Colonic mucosa (tissue), 4 donors: ENCODE data around the gene SLC44A1. TPM values are rescaled to one million over a fixed set of nuclear protein-coding genes. Genes with fewer than 3 reads are reported as not detected.

Experiments
- DNase-seq: peaks from one replicate; pipeline ENCODE4 v3.0.0-alpha.2; 2020
- H3K27ac ChIP-seq: fragments of 200-600 bp; one replicate; pipeline ENCODE4 v1.8.0; 2021
- H3K27me3 ChIP-seq: fragments of 200-600 bp; one replicate; pipeline ENCODE4 v1.8.0; 2021
- H3K36me3 ChIP-seq: fragments of 200-600 bp; one replicate; pipeline ENCODE4 v1.8.0; 2021
- H3K4me1 ChIP-seq: fragments of 200-600 bp; one replicate; pipeline ENCODE4 v1.8.0; 2021; ENCODE audit warnings: mild to moderate bottlenecking
- H3K4me3 ChIP-seq: fragments of 200-600 bp; one replicate; pipeline ENCODE4 v1.8.0; 2021
- H3K9ac ChIP-seq, 2 donors: one replicate each; pipeline ENCODE4 v1.7.0; 2013; ENCODE audit warnings: control low read depth in 2 of 2, low read depth in 2 of 2, low read length in 2 of 2
- H3K9me3 ChIP-seq: fragments of 200-600 bp; one replicate; pipeline ENCODE4 v1.8.0; 2021
- CTCF ChIP-seq: fragments of 200-600 bp; IDR thresholded peaks from one replicate; pipeline ENCODE4 v1.8.0; 2022; ENCODE audit warnings: antibody characterized with exemption, mild to moderate bottlenecking
- intact Hi-C: fragments of 100-400 bp; cut with DNase I; formaldehyde crosslinking; loops from one replicate; pipeline ENCODE4 v1.14.1; 2022
- total RNA-seq, 2 donors: library from RNA; stranded (reverse); fragmentation: NEBNext Ultra II Directional in 1 of 2; extraction: Animal tissue kit (Norgen Biotek cat#: 25700) in 1 of 2; gene quantifications; one replicate each; pipeline ENCODE4 v1.2.1, GENCODE V29; 2021
- donor health status: healthy.
- donor health status: DM: no; HTN: no; CAD: no.
- donor health status: DM: no; HTN: no; CAD: no.

Gene SLC44A1
- total RNA-seq, 2 donors from 2014 or later: 151 to 180 TPM

GRCh38 chr9:105479846-105480245, 235.4 kb downstream of the SLC44A1 start:
- Histone ChIP-seq H3K9me3 (no peaks in the 10 kb centered on the region), H3K36me3 (no peaks in the 10 kb centered on the region), H3K27ac (no peak overlapping the region), H3K4me3 (no peak overlapping the region), H3K27me3 (no peaks in the 10 kb centered on the region), H3K9ac (no peak overlapping the region), H3K4me1 (no peaks in the 10 kb centered on the region)
- no peak for DNase-seq
- TF ChIP-seq CTCF: no peak
- intact Hi-C loops: no loop called here

- Histone ChIP-seq H3K27ac (no peak overlapping the region), H3K36me3 (no peaks in the 10 kb centered on the region), H3K9me3 (no peaks in the 10 kb centered on the region), H3K4me1 (no peaks in the 10 kb centered on the region), H3K4me3 (no peak overlapping the region), H3K27me3 (no peaks in the 10 kb centered on the region), H3K9ac (no peak overlapping the region)
- TF ChIP-seq CTCF: no peak
- intact Hi-C loops: no loop called here
- no peak for DNase-seq
Measured at GRCh38 chr9:105483618-105484017, 239.2 kb downstream of the SLC44A1 start.

- TF ChIP-seq CTCF: no peak
- intact Hi-C loops: no loop called here
- Histone ChIP-seq H3K27ac (no peak overlapping the region), H3K9ac (no peak overlapping the region), H3K4me3 (no peak overlapping the region), H3K9me3 (no peaks in the 10 kb centered on the region), H3K27me3 (no peaks in the 10 kb centered on the region), H3K4me1 (no peaks in the 10 kb centered on the region), H3K36me3 (no peaks in the 10 kb centered on the region)
- no peak for DNase-seq
Measured at GRCh38 chr9:105484226-105484625, 239.8 kb downstream of the SLC44A1 start.

GRCh38 chr9:105485131-105485530, 240.7 kb downstream of the SLC44A1 start:
- Histone ChIP-seq H3K36me3 (no peaks in the 10 kb centered on the region), H3K9ac (no peak overlapping the region), H3K27ac (no peak overlapping the region), H3K27me3 (no peaks in the 10 kb centered on the region), H3K4me3 (no peak overlapping the region), H3K4me1 (no peaks in the 10 kb centered on the region), H3K9me3 (no peaks in the 10 kb centered on the region)
- DNase-seq: no peak
- no peak for TF ChIP-seq CTCF
- intact Hi-C loops: no loop called here

Other genes with a start within 250 kb of the SLC44A1 start
- gene FSD1L, start 203.4 kb downstream of the SLC44A1 start, total RNA-seq: 1 to 10 TPM; 4.3 to 6.0 TPM